Omental fat pad (tissue), 4 donors: ENCODE results near the gene MRFAP1. TPM values are rescaled to one million over a fixed set of nuclear protein-coding genes. Genes with fewer than 3 reads are reported as not detected.

Source experiments
- ATAC-seq: fragments of 150-250 bp; one replicate; pipeline ENCODE4 v1.9.1; 2016; ENCODE audit warnings: mild to moderate bottlenecking, moderate library complexity; ENCODE audit not compliant: low FRiP score
- DNase-seq: peaks from one replicate; pipeline ENCODE4 v3.0.0-alpha.2; 2019; ENCODE audit warnings: low spot score
- CTCF ChIP-seq, 3 donors: fragments of 450-650 bp; IDR thresholded peaks; one replicate each; pipeline ENCODE4 v1.5.1; 2016 to 2017; ENCODE audit warnings: antibody characterized with exemption in 3 of 3, mild to moderate bottlenecking in 3 of 3, moderate library complexity in 2 of 3
- total RNA-seq, 4 donors: library from RNA; depleted of rRNA; stranded (reverse); fragments of >200 nt; gene quantifications; one replicate each; pipeline ENCODE4 v1.1.0, GENCODE V29; 2016

MRFAP1 gene
- total RNA-seq, 4 donors from 2014 or later, result 125 to 149 (median 140) TPM

- ATAC-seq, result peak; percentile 71
- DNase-seq, result no peak
- TF ChIP-seq CTCF (IDR thresholded peaks at IDR 0.05), result no peak
These were observed 18.2 kb downstream of the MRFAP1 start for GRCh38 chr4:6658597-6659075.

DNA sequence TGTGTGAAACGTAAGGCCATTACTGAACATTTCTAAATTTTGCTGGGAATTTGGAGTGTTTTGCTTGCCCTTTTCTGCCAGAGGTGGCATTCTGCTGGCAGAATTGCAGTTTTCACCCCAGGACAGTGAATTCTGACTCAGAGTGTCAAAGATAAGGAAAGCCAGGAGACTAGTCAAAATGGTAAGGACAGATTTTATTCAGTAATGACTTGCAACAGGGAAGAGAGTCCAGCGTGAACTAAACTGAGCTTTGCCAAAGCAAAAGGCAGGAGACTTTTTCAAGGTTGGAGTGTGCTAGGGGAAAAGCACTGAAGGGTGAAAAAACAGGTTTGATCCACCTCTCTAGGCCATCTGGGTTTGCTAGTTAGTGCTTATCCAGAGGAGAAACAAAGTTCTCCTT lies 19.4 kb downstream of the MRFAP1 start:
- DNase-seq (no peak), ATAC-seq (no peak)
- no peak for TF ChIP-seq CTCF (IDR thresholded peaks at IDR 0.05)

GRCh38 chr4:6660430-6660829 lies 19.9 kb downstream of the MRFAP1 start:
- TF ChIP-seq CTCF (IDR thresholded peaks at IDR 0.05), result no peak
- no peak for ATAC-seq
- no peak for DNase-seq

GRCh38 chr4:6662591-6662990 lies 22.1 kb downstream of the MRFAP1 start:
- DNase-seq, result no peak
- TF ChIP-seq CTCF (IDR thresholded peaks at IDR 0.05), result no peak
- ATAC-seq, result no peak

- no peak for TF ChIP-seq CTCF (IDR thresholded peaks at IDR 0.05)
- ATAC-seq (no peak), DNase-seq (no peak)
These were observed 23.3 kb downstream of the MRFAP1 start for GRCh38 chr4:6663596-6664393.

GRCh38 chr4:6665320-6665654 lies 24.8 kb downstream of the MRFAP1 start:
- no peak for TF ChIP-seq CTCF (IDR thresholded peaks at IDR 0.05)
- DNase-seq, result no peak
- ATAC-seq, result no peak

- no peak for DNase-seq
- TF ChIP-seq CTCF (IDR thresholded peaks at IDR 0.05), result no peak
- ATAC-seq, result no peak
These were observed 27.9 kb downstream of the MRFAP1 start for GRCh38 chr4:6668391-6668790.
